ENCODE results near the gene KLF11. TPM values are rescaled to one million over a fixed set of nuclear protein-coding genes. Genes with fewer than 3 reads are reported as not detected.

Gene KLF11
- total RNA-seq, 1 donor from 2014 or later: 7.3 TPM

GRCh38 chr2:10041711-10042110 is 1.6 kb upstream of the KLF11 start:
- DNase-seq (ENCODE audit: low read depth in 2 of 2): no peak

DNA sequence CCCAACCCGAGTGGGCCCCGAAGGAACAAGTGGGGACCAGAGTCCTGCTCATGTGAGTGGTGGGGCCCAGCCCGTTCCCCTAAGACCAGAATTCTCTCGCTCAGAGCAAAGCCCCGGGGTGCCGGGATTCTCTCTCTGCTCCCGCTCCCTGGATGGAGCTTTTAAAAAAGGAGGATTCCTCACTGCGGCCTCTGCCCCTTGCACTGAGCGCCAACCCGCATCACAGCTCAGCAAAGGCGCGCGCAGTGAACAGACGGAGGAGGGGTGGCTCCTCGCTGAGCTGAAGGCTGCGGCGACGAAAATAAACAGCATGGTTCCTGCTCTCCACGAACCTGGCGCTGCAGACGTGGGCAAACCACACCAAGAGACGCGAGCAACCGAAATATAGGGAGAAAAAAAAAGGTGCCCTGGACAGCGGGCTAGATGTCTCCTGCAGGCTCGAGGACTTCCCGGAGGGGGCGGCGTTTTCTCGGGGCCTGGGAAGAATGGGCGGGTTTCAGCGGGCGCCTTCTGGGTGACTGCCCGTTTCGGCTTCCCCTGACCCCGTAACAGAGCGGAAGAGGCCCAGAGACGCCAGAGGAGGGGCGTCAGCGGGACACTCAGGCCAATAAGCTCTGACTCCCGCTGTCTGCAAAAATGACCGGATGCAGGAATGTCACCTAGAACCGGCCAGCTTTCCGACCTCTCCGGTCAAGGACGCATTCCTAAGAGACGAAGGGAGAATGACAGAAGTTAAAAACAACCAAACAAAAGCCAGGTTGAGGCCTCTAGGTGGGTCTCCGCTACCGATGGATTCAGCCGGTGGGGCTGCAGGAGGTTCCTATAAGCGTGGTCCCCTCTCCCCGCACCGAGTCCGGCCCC is 819 bp upstream of the KLF11 start:
- DNase-seq (ENCODE audit: low read depth in 2 of 2): peak; percentile 71 to 77

- peak; percentile 95 to 99 for DNase-seq (ENCODE audit: low read depth in 2 of 2)
Observed at GRCh38 chr2:10043906-10044601, 704 bp downstream of the KLF11 start.

DNA sequence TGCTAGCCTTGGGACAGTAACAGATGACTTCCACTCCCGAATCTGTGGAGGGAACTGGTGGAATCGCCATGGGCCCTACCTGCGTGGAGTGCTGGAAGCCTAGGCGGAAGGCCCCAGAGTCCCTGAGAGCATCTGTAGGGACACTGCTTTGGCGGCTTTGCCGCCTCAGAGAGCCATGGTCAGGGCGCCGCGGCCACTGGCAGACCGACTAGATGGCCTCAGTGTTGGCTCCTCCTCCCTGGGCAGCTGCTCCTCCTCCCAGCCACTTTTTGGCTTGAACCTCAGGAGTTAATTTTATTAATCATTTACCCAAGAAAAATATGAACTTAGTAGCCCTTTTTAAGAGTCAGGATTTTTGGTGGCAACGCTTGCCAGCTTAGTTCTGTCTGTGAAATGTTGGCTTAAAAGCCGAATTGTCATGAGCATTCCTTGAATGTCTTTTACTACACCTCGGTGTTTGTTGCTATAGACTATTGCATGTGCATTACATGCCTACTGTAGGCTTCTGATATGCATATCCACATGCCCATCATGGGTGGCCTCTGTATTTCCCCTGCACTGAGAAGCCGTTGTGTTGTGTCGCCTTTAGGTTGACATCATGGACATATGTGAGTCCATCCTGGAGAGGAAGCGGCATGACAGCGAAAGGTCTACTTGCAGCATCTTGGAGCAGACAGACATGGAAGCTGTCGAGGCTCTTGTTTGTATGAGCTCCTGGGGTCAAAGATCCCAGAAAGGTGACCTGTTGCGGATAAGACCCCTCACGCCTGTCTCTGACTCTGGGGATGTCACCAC is 2.4 kb downstream of the KLF11 start:
- no peak for DNase-seq (ENCODE audit: low read depth in 2 of 2)

DNA sequence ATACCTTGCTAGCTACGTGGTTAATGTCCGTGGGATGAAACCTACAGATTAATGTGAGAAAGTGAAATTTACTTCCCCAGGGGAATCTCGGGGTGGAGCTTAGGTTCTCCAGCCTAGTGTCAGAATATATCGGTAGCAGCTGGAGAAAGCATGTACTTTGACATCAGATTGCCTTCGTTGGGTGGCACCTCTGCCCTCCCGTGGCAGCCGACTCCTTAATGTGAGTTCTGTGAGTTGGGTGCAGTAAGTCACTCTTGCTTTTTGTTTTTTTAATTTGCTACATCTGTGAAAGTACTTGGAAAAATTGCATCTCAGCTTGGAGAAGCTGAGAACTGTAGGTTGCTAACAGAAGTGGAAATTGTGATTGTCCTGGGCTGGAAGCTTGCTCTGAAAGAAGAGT is 3.6 kb downstream of the KLF11 start:
- DNase-seq (ENCODE audit: low read depth in 2 of 2): no peak

GRCh38 chr2:10047616-10048500 is 4.5 kb downstream of the KLF11 start:
- no peak for DNase-seq (ENCODE audit: low read depth in 2 of 2)

DNA sequence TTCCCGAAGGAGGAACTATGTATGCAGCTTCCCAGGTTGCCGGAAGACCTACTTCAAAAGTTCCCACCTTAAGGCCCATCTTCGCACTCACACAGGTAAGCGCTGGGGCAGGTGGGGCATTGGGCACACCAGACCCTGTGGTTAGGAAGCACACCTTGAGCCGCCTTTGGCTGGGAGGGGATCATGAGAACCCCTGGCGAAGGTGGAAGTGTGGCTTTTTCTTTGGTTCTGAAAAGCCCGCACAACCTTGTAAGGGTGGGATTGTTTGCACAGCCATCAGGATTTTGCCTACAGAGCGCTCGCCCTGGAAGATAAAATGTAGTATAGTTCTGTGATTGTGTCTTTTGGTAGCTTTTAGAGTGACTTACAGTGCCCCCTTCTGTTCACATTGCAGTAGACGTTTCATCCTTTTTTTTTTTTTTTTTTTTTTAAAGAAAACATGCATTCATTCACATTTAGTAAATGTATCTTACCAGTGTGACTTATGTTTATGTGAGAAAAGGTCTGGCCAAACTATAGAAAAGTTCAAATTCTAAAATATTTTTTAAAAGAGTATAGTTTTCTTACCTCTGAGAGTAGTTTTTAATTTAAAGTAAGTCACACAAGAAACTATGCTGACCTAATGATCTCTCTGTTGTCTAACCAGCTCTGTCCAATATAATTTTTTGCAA is 5.3 kb downstream of the KLF11 start:
- peak; percentile 66 to 79 for DNase-seq (ENCODE audit: low read depth in 2 of 2)

- DNase-seq (ENCODE audit: low read depth in 2 of 2): no peak
Observed at GRCh38 chr2:10052216-10052615, 8.9 kb downstream of the KLF11 start.

GRCh38 chr2:10053351-10053750 is 10.0 kb downstream of the KLF11 start:
- peak in 1 of 2 donors; percentile 51 for DNase-seq (ENCODE audit: low read depth in 2 of 2)

- no peak for DNase-seq (ENCODE audit: low read depth in 2 of 2)
Observed at GRCh38 chr2:10054424-10054823, 11.1 kb downstream of the KLF11 start.

DNA sequence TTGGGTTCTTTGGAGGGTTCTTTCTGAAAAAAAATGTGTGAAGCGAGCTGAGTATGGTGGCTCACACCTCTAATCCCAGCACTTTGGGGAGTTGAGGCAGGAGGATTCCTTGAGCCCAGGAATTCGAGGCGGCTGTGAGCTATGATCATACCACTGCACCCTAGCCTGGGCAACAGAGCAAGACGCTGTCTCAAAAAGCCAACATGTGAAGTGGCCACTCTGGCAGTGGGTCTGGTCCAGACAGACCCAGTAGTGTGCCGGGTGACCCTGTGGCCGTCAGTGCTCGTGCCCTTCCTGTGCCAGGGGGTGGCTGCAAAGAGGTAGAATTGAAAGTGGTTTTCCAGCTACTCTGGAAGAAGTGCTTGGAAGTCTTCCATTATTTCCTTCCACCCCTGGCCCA is 11.6 kb downstream of the KLF11 start:
- DNase-seq (ENCODE audit: low read depth in 2 of 2): no peak

GRCh38 chr2:10056439-10056838 is 13.1 kb downstream of the KLF11 start:
- no peak for DNase-seq (ENCODE audit: low read depth in 2 of 2)

- no peak for DNase-seq (ENCODE audit: low read depth in 2 of 2)
Observed at GRCh38 chr2:10057231-10058107, 14.1 kb downstream of the KLF11 start.

GRCh38 chr2:10058251-10059015 is 15.1 kb downstream of the KLF11 start:
- DNase-seq (ENCODE audit: low read depth in 2 of 2): no peak

DNA sequence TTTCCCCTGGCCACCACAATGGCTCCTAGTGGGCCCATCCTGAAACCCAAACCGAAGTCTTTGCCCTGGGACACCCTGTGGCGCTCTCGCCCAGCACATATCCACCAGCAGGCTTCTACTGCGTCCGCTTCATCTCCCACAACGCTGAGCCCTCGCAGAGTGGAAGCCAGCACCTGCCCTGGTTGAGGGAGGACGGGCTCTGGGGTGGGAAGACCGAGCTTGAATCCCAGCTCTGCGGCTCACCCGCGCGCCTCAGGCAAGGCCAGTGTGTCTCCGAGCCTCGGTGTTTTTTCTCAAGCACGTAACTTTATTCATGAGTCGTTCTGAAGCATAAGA is 15.6 kb downstream of the KLF11 start:
- DNase-seq (ENCODE audit: low read depth in 2 of 2): no peak

DNA sequence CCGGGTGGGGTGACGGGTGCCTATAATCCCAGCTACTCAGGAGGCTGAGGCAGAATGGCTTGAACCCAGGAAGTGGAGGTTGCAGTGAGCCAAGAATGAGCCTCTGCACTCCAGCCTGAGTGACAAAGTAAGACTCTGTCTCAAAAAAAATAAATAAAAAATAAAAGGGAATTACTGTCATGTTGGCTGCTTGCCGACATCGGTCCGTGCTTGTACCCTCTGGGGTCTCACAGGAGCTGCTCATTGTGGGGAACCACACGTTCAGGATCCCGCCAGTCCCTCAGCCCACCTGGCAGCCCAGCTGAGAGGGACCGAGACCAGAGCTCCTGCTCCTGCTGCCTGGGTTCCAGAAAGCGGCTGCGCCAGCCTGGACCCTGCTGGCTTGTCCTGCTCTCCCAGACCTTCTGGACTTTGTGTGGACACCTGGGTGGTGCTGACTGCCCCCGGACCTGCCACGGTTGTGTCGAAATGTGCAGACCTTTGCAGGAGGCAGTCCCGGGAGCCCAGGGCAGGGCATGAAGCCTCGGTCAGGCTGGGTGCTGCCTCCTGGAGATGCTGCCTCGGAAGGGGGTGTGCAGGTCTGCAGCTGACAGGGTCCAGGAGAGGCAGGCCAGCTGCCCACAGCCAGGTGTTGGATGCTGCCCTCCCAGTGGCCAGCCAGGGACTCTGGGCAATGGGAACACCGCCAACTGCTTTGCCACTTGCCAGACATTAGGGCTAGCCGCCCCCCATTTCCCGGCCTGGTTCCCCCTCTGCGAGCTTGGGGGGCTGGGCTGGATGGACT is 16.4 kb downstream of the KLF11 start:
- DNase-seq (ENCODE audit: low read depth in 2 of 2): no peak

DNA sequence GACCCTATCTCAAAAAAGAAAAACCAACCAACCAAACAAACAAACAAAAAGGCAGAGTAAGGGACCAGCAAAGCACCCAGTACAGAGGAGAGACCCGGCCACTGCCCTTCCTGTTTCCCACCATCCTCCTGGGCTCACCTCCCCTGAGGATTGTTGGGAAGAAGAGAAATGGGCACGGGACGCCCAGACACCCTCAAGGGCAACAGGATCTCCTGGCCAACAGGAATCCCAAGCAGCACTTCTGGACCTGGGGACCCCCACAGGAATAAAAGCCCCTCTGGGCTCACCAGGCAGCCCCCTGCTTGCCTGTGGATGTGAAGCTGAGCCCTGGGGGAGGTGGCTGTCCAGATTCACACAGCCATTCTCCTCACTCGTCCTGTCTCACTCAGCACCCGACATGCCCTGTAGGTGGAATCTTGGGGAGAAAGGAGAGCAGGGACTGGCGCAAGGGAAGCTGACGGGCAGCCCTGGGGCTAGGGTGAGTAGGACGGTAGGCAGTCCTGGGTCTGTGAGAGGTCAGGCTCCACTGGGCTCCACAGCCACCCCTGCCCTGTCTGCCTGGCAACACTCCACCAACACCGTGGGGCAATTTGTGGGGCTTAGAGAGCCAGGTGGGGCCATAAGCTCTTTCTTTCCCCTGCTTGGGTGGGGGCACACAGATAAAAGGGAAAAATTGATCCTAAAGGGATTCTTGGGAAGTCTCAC is 18.0 kb downstream of the KLF11 start:
- DNase-seq (ENCODE audit: low read depth in 2 of 2): no peak

Data from lung microvascular endothelial cell (primary cell).